ENCODE measurements around the gene ZNF408. TPM values are rescaled to one million over a fixed set of nuclear protein-coding genes. Genes with fewer than 3 reads are reported as not detected.

Gene ZNF408
- total RNA-seq, 1 donor from 2014 or later = 8.2 TPM

GRCh38 chr11:46690702-46691101, 10.1 kb upstream of the ZNF408 start:
- FAIRE-seq (no peak), DNase-seq (ENCODE audit: low read depth) (no peak)
- peaks cover 19% of the 10 kb centered on the region for H3K36me3 ChIP-seq (ENCODE audit: control insufficient read depth, insufficient read depth, low read length)
- no peak for TF ChIP-seq CTCF (IDR thresholded peaks at IDR 0.05; ENCODE audit: insufficient read depth, low read length, severe bottlenecking)
- H3K27me3 ChIP-seq (ENCODE audit: control insufficient read depth, insufficient read depth, low read length) = no peaks in the 10 kb centered on the region
- no peak overlapping the region for H3K4me3 ChIP-seq (ENCODE audit: low read depth, low read length)

GRCh38 chr11:46692450-46692849, 8.4 kb upstream of the ZNF408 start:
- H3K27me3 ChIP-seq (ENCODE audit: control insufficient read depth, insufficient read depth, low read length) = no peaks in the 10 kb centered on the region
- FAIRE-seq = no peak
- no peak overlapping the region for H3K4me3 ChIP-seq (ENCODE audit: low read depth, low read length)
- TF ChIP-seq CTCF (IDR thresholded peaks at IDR 0.05; ENCODE audit: insufficient read depth, low read length, severe bottlenecking) = no peak
- no peak for DNase-seq (ENCODE audit: low read depth)
- peaks cover 26% of the 10 kb centered on the region for H3K36me3 ChIP-seq (ENCODE audit: control insufficient read depth, insufficient read depth, low read length)

- TF ChIP-seq CTCF (IDR thresholded peaks at IDR 0.05; ENCODE audit: insufficient read depth, low read length, severe bottlenecking) = no peak
Measured at GRCh38 chr11:46693597-46694012, 7.2 kb upstream of the ZNF408 start.

GRCh38 chr11:46694072-46694471, 6.8 kb upstream of the ZNF408 start:
- no peak for FAIRE-seq
- TF ChIP-seq CTCF (IDR thresholded peaks at IDR 0.05; ENCODE audit: insufficient read depth, low read length, severe bottlenecking) = no peak
- Histone ChIP-seq H3K4me3 (ENCODE audit: low read depth, low read length) (no peak overlapping the region), H3K27me3 (ENCODE audit: control insufficient read depth, insufficient read depth, low read length) (no peaks in the 10 kb centered on the region), H3K36me3 (ENCODE audit: control insufficient read depth, insufficient read depth, low read length) (peaks cover 27% of the 10 kb centered on the region)
- no peak for DNase-seq (ENCODE audit: low read depth)

More at GRCh38 chr11:46693597-46694012, 7.2 kb upstream of the ZNF408 start:
- H3K4me3 ChIP-seq (ENCODE audit: low read depth, low read length) = no peak overlapping the region
- FAIRE-seq (peak; percentile 52), DNase-seq (ENCODE audit: low read depth) (peak; percentile 60)
- peaks cover 27% of the 10 kb centered on the region for H3K36me3 ChIP-seq (ENCODE audit: control insufficient read depth, insufficient read depth, low read length)
- H3K27me3 ChIP-seq (ENCODE audit: control insufficient read depth, insufficient read depth, low read length) = no peaks in the 10 kb centered on the region

- H3K36me3 ChIP-seq (ENCODE audit: control insufficient read depth, insufficient read depth, low read length) = peaks cover 27% of the 10 kb centered on the region
- DNase-seq (ENCODE audit: low read depth) (no peak), FAIRE-seq (no peak)
- no peaks in the 10 kb centered on the region for H3K27me3 ChIP-seq (ENCODE audit: control insufficient read depth, insufficient read depth, low read length)
- no peak for TF ChIP-seq CTCF (IDR thresholded peaks at IDR 0.05; ENCODE audit: insufficient read depth, low read length, severe bottlenecking)
- no peak overlapping the region for H3K4me3 ChIP-seq (ENCODE audit: low read depth, low read length)
Measured at GRCh38 chr11:46694607-46695006, 6.2 kb upstream of the ZNF408 start.

Measured in bronchial epithelial cell (primary cell).